Osteoblast (primary cell): Measurements from ENCODE around the gene ALDH18A1. TPM values are rescaled to one million over a fixed set of nuclear protein-coding genes. Genes with fewer than 3 reads are reported as not detected.

Source experiments
- DNase-seq: peaks from one replicate; pipeline ENCODE4 v3.0.0; 2011; ENCODE audit warnings: low spot score, mixed read lengths; ENCODE audit not compliant: insufficient read length; ENCODE audit errors: missing footprints
- H2AFZ ChIP-seq: 2 replicates; pipeline ENCODE4 v1.6.0; 2011; ENCODE audit warnings: mild to moderate bottlenecking, low read length
- H3K27ac ChIP-seq: 2 replicates; pipeline ENCODE4 v1.5.1; 2011; ENCODE audit warnings: mild to moderate bottlenecking, low read depth, low read length, moderate library complexity
- H3K27me3 ChIP-seq: 2 replicates; pipeline ENCODE4 v1.6.0; 2012; ENCODE audit warnings: mild to moderate bottlenecking, control low read depth, inconsistent platforms, low read length, moderate library complexity; ENCODE audit not compliant: insufficient read depth
- H3K36me3 ChIP-seq: 2 replicates; pipeline ENCODE4 v1.5.1; 2011; ENCODE audit warnings: mild to moderate bottlenecking, low read length, control low read depth, moderate library complexity; ENCODE audit not compliant: insufficient read depth
- H3K4me1 ChIP-seq: 2 replicates; pipeline ENCODE4 v1.5.1; 2011; ENCODE audit warnings: mild to moderate bottlenecking, low read length, control low read depth, moderate library complexity; ENCODE audit not compliant: insufficient read depth
- H3K4me2 ChIP-seq: 2 replicates; pipeline ENCODE4 v1.6.0; 2011; ENCODE audit warnings: mild to moderate bottlenecking, low read length; ENCODE audit not compliant: insufficient read depth
- H3K4me3 ChIP-seq: fragments of 200-600 bp; sonication (generic); 3 replicates; pipeline ENCODE4 v1.5.1; 2012; ENCODE audit warnings: mild to moderate bottlenecking, low read length, inconsistent platforms; ENCODE audit not compliant: insufficient read depth
- H3K79me2 ChIP-seq: 2 replicates; pipeline ENCODE4 v1.6.0; 2012; ENCODE audit warnings: mild to moderate bottlenecking, low read length, control low read depth, inconsistent platforms; ENCODE audit not compliant: insufficient read depth
- H3K9me3 ChIP-seq: 2 replicates; pipeline ENCODE4 v1.5.1; 2011; ENCODE audit warnings: low read depth, low read length, control low read depth
- H4K20me1 ChIP-seq: 2 replicates; pipeline ENCODE4 v1.6.0; 2012; ENCODE audit warnings: mild to moderate bottlenecking, low read length, control low read depth; ENCODE audit not compliant: insufficient read depth
- CTCF ChIP-seq: IDR thresholded peaks from 2 replicates; pipeline ENCODE4 v1.5.1; 2011; ENCODE audit warnings: mild to moderate bottlenecking, low read depth, low read length, moderate library complexity; ENCODE audit errors: extremely low read depth
- total RNA-seq: library from RNA; depleted of rRNA; stranded (reverse); fragments of >200 nt; gene quantifications from 2 replicates; pipeline ENCODE4 v1.2.3, GENCODE V29; 2012

The ALDH18A1 gene
- total RNA-seq, 1 donor, result 98.4 TPM

GRCh38 chr10:95650232-95650631 lies 6.3 kb downstream of the ALDH18A1 start:
- H3K4me1 ChIP-seq, result peaks cover 1% of the 10 kb centered on the region
- H3K4me2 ChIP-seq, result peak overlapping the region; percentile 5
- H3K27me3 ChIP-seq, result no peaks in the 10 kb centered on the region
- TF ChIP-seq CTCF, result no peak
- H3K79me2 ChIP-seq, result peaks cover 90% of the 10 kb centered on the region
- no peak overlapping the region for H2AFZ ChIP-seq
- no peaks in the 10 kb centered on the region for H3K9me3 ChIP-seq
- DNase-seq, result no peak
- H4K20me1 ChIP-seq, result peaks cover 38% of the 10 kb centered on the region
- no peak overlapping the region for H3K4me3 ChIP-seq
- peaks cover 68% of the 10 kb centered on the region for H3K36me3 ChIP-seq
- no peak overlapping the region for H3K27ac ChIP-seq

GRCh38 chr10:95648138-95648537 lies 8.4 kb downstream of the ALDH18A1 start:
- no peak overlapping the region for H3K4me2 ChIP-seq
- peaks cover 81% of the 10 kb centered on the region for H3K79me2 ChIP-seq
- H3K4me3 ChIP-seq, result no peak overlapping the region
- H3K27ac ChIP-seq, result no peak overlapping the region
- no peak for DNase-seq
- no peaks in the 10 kb centered on the region for H3K4me1 ChIP-seq
- no peak for TF ChIP-seq CTCF
- H3K36me3 ChIP-seq, result peaks cover 79% of the 10 kb centered on the region
- H3K27me3 ChIP-seq, result no peaks in the 10 kb centered on the region
- peaks cover 36% of the 10 kb centered on the region for H4K20me1 ChIP-seq
- no peak overlapping the region for H2AFZ ChIP-seq
- H3K9me3 ChIP-seq, result no peaks in the 10 kb centered on the region

GRCh38 chr10:95646160-95646559 lies 10.4 kb downstream of the ALDH18A1 start:
- no peaks in the 10 kb centered on the region for H3K9me3 ChIP-seq
- H3K79me2 ChIP-seq, result peaks cover 67% of the 10 kb centered on the region
- peaks cover 45% of the 10 kb centered on the region for H4K20me1 ChIP-seq
- peaks cover 78% of the 10 kb centered on the region for H3K36me3 ChIP-seq
- no peak overlapping the region for H3K27ac ChIP-seq
- H3K4me2 ChIP-seq, result no peak overlapping the region
- H3K4me3 ChIP-seq, result no peak overlapping the region
- no peak overlapping the region for H2AFZ ChIP-seq
- TF ChIP-seq CTCF, result no peak
- DNase-seq, result no peak
- H3K27me3 ChIP-seq, result no peaks in the 10 kb centered on the region
- H3K4me1 ChIP-seq, result no peaks in the 10 kb centered on the region

GRCh38 chr10:95644901-95645300 lies 11.6 kb downstream of the ALDH18A1 start:
- no peak overlapping the region for H3K27ac ChIP-seq
- peaks cover 55% of the 10 kb centered on the region for H3K79me2 ChIP-seq
- no peak for TF ChIP-seq CTCF
- no peaks in the 10 kb centered on the region for H3K27me3 ChIP-seq
- no peak for DNase-seq
- no peaks in the 10 kb centered on the region for H3K9me3 ChIP-seq
- no peak overlapping the region for H3K4me2 ChIP-seq
- H2AFZ ChIP-seq, result no peak overlapping the region
- H3K36me3 ChIP-seq, result peaks cover 80% of the 10 kb centered on the region
- no peak overlapping the region for H3K4me3 ChIP-seq
- peaks cover 41% of the 10 kb centered on the region for H4K20me1 ChIP-seq
- H3K4me1 ChIP-seq, result no peaks in the 10 kb centered on the region
